Calu3 (cell line): ENCODE measurements around the gene P2RX4. TPM values are rescaled to one million over a fixed set of nuclear protein-coding genes. Genes with fewer than 3 reads are reported as not detected.
"Not testable (repeated sequence)": the region's sequence is repeated elsewhere in the genome, so short reads cannot be mapped to it uniquely, and the experiment has no call there.

ENCODE experiments used
- BruUV-seq: library from RNA; stranded (reverse); fragments of 400-500 nt; replicated peaks from 2 replicates; lab custom pipeline; 2021; lab: Mats Ljungman, UMichigan
- CTCF ChIA-PET: fragments of 300-600 bp; sonication (Branson Sonifier 250); formaldehyde crosslinking; loops from one replicate; lab custom pipeline; 2022; ENCODE audit warnings: antibody characterized with exemption; lab: Charles Lee
- DNase-seq: peaks from one replicate; pipeline ENCODE4 v3.0.0; 2022
- H3K27ac Mint-ChIP-seq: one replicate; pipeline ENCODE4 v1.8.0; 2022; ENCODE audit warnings: mixed read lengths; ENCODE audit not compliant: unreplicated experiment
- H3K27me3 Mint-ChIP-seq: one replicate; pipeline ENCODE4 v1.8.0; 2022; ENCODE audit warnings: mixed read lengths; ENCODE audit not compliant: unreplicated experiment
- H3K36me3 Mint-ChIP-seq: one replicate; pipeline ENCODE4 v1.8.0; 2022; ENCODE audit warnings: mild to moderate bottlenecking, moderate library complexity, mixed read lengths; ENCODE audit not compliant: insufficient read depth, unreplicated experiment
- H3K4me1 Mint-ChIP-seq: one replicate; pipeline ENCODE4 v1.8.0; 2022; ENCODE audit warnings: mild to moderate bottlenecking, low read depth, mixed read lengths; ENCODE audit not compliant: unreplicated experiment
- H3K4me3 Mint-ChIP-seq: one replicate; pipeline ENCODE4 v1.8.0; 2022; ENCODE audit warnings: mild to moderate bottlenecking, low read depth, moderate library complexity, mixed read lengths; ENCODE audit not compliant: unreplicated experiment
- H3K9me3 Mint-ChIP-seq: one replicate; pipeline ENCODE4 v1.8.0; 2022; ENCODE audit warnings: low read depth, mixed read lengths; ENCODE audit not compliant: unreplicated experiment
- CTCF ChIP-seq: fragments of 200-600 bp; IDR thresholded peaks from one replicate; pipeline ENCODE4 v1.8.0; 2022; ENCODE audit warnings: antibody characterized with exemption; ENCODE audit not compliant: unreplicated experiment
- intact Hi-C: fragments of 100-400 bp; cut with micrococcal nuclease; formaldehyde crosslinking; loops from one replicate; pipeline ENCODE4 v1.10.0; 2022; ENCODE audit not compliant: unreplicated experiment
- total RNA-seq: library from RNA; stranded (reverse); gene quantifications from 2 replicates; pipeline ENCODE4 v1.2.3, GENCODE V29; 2022

Gene P2RX4
- total RNA-seq, 1 experiment from 2014 or later = 38.7 TPM

DNA sequence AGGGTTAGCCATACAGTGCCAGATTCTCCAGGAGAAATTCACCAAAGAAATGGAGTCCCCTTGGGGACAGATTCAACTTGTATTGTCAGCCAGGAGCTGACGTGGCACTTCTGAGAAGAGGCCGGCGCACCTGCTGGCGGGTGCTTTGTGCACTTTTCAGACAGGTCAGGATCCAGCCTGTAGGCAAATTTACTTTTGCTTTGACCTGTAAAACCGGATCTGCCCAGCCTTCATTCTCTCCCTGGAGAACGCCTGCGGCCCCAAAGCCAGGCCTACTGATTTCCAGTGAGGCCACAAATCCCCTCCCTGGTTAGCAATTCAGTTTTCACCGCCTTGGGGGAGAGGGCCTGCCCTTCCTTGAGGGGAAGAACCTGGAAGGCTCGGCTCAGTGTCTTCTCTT, 17.4 kb downstream of the P2RX4 start:
- intact Hi-C loops = no loop called here
- TF ChIP-seq CTCF = no peak
- CTCF ChIA-PET = interaction anchor here (0.6 to 1.2 kb wide), 5 partner anchors 10 to 1023 kb away, joined by 3 to 6 read pairs (median 4); no protein-coding TSS in a partner anchor
- peaks cover 19% of the 10 kb centered on the region for H3K4me1 Mint-ChIP-seq
- peak overlapping the region; percentile 86 for H3K27ac Mint-ChIP-seq
- H3K4me3 Mint-ChIP-seq = peak overlapping the region; percentile 16
- H3K9me3 Mint-ChIP-seq = no peaks in the 10 kb centered on the region
- H3K36me3 Mint-ChIP-seq = peaks cover 31% of the 10 kb centered on the region
- no TSS peak for BruUV-seq
- DNase-seq = peak; percentile 83
- H3K27me3 Mint-ChIP-seq = no peaks in the 10 kb centered on the region

GRCh38 chr12:121228919-121229665, 19.2 kb downstream of the P2RX4 start:
- TF ChIP-seq CTCF = no peak
- H3K36me3 Mint-ChIP-seq = peaks cover 26% of the 10 kb centered on the region
- H3K4me3 Mint-ChIP-seq = no peak overlapping the region
- intact Hi-C loops = no loop called here
- no peak overlapping the region for H3K27ac Mint-ChIP-seq
- BruUV-seq = no TSS peak
- H3K4me1 Mint-ChIP-seq = peaks cover 19% of the 10 kb centered on the region
- no peaks in the 10 kb centered on the region for H3K9me3 Mint-ChIP-seq
- no peak for DNase-seq
- CTCF ChIA-PET = no interaction called here
- no peaks in the 10 kb centered on the region for H3K27me3 Mint-ChIP-seq

DNA sequence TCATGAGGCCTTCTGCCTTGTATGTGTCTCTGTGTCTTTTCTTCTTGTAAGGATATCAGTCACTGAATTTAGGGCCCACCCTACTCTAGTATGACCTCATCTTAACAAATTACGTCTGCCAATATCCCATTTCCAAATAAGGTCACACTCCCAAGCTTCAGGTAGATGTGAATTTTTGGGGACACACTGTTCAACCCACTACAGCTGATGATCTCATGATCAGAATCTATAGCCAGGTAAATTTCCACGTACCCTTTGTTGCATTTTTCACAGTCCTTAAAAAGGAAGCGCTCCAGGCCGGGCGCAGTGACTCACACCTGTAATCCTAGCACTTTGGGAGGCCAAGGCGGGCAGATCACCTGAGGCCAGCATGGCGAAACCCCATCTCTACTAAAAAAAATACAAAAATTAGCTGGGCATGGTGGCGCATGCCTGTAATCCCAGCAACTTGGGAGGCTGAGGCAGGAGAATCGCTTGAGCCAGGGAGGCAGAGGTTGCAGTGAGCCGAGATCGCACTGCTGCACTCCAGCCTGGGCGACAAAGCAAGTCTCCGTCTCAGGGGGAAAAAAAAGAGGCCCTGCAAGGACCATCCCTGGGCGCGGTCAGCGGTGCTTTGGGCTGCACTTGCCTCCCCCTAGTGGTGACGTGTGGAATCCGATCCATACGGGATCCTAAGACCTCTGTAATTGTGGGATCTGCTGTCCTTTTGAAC, 20.1 kb downstream of the P2RX4 start:
- intact Hi-C loops, H3K27me3 Mint-ChIP-seq, H3K4me3 Mint-ChIP-seq, BruUV-seq, CTCF ChIA-PET, H3K9me3 Mint-ChIP-seq, H3K27ac Mint-ChIP-seq: not testable (repeated sequence)
- Mint-ChIP-seq H3K36me3 (peaks cover 35% of the 10 kb centered on the region), H3K4me1 (peaks cover 19% of the 10 kb centered on the region)
- peak; percentile 93 for TF ChIP-seq CTCF
- DNase-seq = peak; percentile 89

DNA sequence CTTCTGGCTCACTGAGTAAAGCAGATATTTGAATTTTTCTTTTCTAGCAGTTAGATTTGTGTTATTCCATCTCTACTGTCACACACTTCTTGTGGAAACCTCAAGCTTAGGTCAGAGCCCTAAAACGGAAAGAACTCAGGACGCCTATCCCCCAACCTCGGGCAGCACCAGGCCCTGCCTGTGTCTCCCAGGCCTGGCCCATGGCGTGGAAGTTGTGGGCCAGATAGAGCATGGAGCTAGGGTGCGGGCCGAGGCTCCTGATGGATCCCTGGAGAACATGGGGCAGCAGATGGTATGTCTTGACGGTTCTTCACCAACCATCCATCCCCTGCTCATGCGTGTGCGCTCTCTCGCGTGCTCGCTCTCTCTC, 20.6 kb downstream of the P2RX4 start:
- Mint-ChIP-seq H3K4me3 (no peak overlapping the region), H3K9me3 (no peaks in the 10 kb centered on the region), H3K4me1 (peaks cover 19% of the 10 kb centered on the region), H3K27me3 (no peaks in the 10 kb centered on the region), H3K36me3 (peaks cover 39% of the 10 kb centered on the region), H3K27ac (no peak overlapping the region)
- DNase-seq = no peak
- no peak for TF ChIP-seq CTCF
- CTCF ChIA-PET = no interaction called here
- intact Hi-C loops = no loop called here
- no TSS peak for BruUV-seq
